Stimulated activated CD8-positive, alpha-beta memory T cell treated with anti-CD3 and anti-CD28 coated beads, Interleukin-7, amount 100 ng/mL, for 48 hours (primary cell): ENCODE data around the gene TSEN34.
A peak's percentile ranks its signal among the peaks of the same experiment; 100 is the strongest.
"Not testable (repeated sequence)": the region's sequence is repeated elsewhere in the genome, so short reads cannot be mapped to it uniquely, and the experiment has no call there.

ENCODE experiments used
- DNase-seq, 2 donors: peaks; one replicate each; pipeline ENCODE4 v3.0.0-alpha.2; 2020; ENCODE audit warnings: low read depth in 1 of 2; ENCODE audit errors: extremely low read depth in 1 of 2

Gene TSEN34

GRCh38 chr19:54207193-54207592 lies 16.1 kb downstream of the TSEN34 start:
- DNase-seq: not testable (repeated sequence)

GRCh38 chr19:54207676-54207982 lies 16.5 kb downstream of the TSEN34 start:
- DNase-seq: no peak

- DNase-seq: peak in 1 of 2 donors; percentile 38
Observed at GRCh38 chr19:54207983-54208783, 17.1 kb downstream of the TSEN34 start.

- DNase-seq: no peak
Observed at GRCh38 chr19:54208784-54209057, 17.6 kb downstream of the TSEN34 start.

DNA sequence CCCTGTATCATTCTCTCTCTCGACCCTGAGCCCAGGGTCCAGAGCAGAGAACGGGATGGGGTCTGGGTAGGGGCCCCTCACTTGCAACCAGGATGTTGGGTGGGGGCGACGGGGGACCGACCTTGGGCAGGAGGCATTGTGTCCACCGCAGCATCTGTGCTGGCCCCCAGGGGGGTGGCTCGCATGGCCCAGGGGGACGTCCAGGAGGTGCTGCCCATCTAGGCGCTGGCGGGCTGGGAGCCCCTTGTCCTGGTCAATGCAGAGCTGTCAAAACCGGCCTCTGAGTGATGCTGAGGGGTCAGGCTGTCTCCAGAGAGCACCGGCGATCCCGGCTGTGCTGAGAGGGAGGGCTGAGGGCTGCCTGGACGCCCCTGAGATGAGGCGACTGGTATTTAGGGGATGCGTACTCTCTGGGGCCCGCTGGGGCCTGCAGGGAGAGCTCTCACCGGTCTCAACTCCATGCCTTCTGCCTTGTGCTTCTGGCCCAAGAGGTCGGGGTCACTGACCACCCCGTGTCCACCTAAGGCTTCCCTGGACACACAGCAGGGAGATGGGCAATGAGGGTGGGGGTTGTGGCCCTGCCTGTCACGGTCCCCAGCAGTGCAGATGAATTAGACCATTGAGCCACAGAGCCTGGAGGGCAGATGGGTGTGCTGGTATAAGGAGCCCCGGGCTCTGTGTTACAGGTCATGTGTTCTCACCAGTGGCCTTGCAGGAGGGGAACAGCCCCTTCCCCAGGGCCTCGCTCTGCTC lies 18.1 kb downstream of the TSEN34 start:
- DNase-seq: no peak

DNA sequence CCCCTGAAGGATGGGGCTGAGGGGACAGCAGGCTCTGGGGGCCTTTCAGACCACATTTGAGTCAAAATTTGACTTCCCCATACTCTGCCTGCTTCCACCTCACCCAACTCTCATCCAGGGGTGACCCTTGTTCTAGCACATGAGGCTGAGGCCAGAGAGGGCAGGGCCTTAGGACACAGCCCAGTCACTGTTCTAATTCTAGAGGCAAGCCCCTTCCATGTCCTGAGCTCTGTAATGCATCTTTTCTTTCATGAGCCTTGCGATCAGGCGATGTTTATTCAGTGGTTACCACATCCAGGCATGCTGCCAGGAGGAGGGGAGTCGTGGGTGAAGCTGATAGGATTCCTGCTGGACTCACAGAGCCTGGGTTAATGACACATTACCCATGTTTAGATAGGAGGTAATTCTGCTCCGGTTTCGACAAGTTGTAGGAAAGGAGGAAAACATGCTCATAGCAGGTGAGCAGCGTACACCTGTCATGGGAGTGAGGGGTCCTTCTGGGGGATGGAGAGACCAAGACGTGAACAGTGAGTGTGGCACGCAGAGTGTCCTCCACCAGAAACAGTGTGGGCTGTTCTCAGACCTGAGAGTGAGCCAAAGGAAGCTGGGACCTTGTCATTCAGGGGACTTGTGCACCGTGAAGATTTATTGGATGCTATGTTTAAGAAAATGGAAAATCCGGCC lies 18.8 kb downstream of the TSEN34 start:
- DNase-seq: no peak

GRCh38 chr19:54211235-54211634 lies 20.1 kb downstream of the TSEN34 start:
- DNase-seq: no peak

GRCh38 chr19:54214217-54214616 lies 23.1 kb downstream of the TSEN34 start:
- not testable (repeated sequence) for DNase-seq

- not testable (repeated sequence) for DNase-seq
Observed at GRCh38 chr19:54214734-54215133, 23.6 kb downstream of the TSEN34 start.

- DNase-seq: no peak
Observed at GRCh38 chr19:54216869-54217268, 25.8 kb downstream of the TSEN34 start.

- DNase-seq: not testable (repeated sequence)
Observed at GRCh38 chr19:54217517-54218247, 26.6 kb downstream of the TSEN34 start.

GRCh38 chr19:54218259-54218658 lies 27.2 kb downstream of the TSEN34 start:
- no peak for DNase-seq

- no peak for DNase-seq
Observed at GRCh38 chr19:54218960-54219661, 28.0 kb downstream of the TSEN34 start.

DNA sequence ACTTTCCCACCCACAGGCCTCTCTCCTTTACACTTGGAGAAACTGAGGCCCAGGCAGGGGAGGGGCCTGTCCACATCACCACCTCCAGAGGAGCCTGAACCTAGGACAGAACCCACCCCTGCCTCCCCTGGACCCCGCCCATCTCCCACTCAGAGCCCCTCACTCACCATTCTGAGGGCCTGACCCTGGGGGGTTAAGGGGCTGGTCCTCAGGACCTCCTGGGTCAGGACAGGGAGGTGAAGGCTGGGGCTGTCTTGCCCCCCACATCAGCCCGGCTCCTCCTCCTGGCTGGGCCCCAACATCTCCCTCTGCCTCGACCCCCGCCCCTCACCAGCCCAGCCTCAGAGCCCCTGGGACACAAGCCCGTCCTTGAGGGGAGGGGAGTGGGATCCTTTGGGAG lies 28.6 kb downstream of the TSEN34 start:
- DNase-seq: not testable (repeated sequence)

DNA sequence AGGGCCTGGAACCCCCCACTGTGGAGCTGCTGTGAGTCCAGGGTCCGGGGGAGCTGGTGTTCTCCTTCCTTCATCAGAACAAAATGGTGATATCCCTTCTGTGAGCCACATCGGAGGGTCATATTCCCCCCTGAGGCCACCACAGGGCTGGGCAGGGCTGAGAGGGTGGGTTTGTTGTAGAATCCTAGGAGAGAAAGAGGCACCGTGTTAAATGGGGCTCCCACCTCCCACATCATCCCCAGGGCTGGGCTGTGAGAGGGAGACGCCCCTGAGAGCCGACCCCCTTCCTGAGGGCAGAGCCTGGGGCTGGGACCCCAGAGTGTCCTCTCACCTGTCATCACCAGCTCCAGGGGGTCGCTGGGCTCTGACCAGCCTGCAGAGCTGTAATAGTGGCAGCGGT lies 30.8 kb downstream of the TSEN34 start:
- DNase-seq: not testable (repeated sequence)

DNA sequence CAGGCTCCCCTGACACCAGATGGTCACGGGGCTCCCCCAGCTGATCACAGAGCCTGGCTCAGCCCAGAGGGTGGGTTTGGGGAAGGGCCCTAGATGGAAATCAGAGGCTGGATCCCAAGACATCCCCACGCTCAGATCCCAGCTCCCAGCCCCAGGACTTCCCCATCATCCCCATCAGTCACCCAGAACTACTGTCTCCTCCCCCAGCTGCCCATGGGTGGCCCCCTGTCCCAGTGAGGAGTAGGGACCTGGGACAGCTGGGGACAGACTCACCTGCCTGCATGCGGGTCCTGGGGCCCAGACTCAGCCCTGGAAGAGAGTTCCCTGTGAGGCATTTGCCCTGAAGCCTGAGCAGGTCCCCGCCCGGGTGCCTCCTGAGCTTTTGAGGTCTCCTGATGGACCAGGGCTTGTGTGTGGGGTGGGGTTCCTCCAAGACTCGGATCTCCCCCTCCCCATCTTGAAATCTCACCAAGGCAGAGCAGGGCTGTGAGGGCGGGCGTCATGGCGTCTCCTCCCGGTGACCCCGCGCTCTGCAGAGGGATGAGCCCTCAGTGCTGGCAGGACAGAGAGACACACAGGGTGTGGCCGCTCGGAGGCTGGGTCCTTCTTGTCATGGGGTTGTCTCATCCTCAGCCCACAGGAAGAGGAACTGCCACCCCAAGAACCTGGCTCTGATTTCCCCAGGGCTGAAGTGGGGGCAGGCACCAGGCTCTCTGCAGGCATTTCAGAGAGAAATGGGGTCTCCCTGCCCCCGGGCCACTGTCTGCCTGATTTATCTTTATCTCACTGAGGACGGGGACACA lies 31.6 kb downstream of the TSEN34 start, which contains the start of gene LILRB3:
LILRB3 (minus strand) TSS at position 534 of the 803 bp plus-strand sequence; CDS start at position 503, 31 bp downstream.
- not testable (repeated sequence) for DNase-seq

GRCh38 chr19:54223277-54223936 lies 32.3 kb downstream of the TSEN34 start:
- not testable (repeated sequence) for DNase-seq

- DNase-seq: not testable (repeated sequence)
Observed at GRCh38 chr19:54223937-54224281, 32.8 kb downstream of the TSEN34 start.

GRCh38 chr19:54224619-54225018 lies 33.5 kb downstream of the TSEN34 start:
- DNase-seq: not testable (repeated sequence)
